HepG2 (cell line): Measurements from ENCODE around the gene FLAD1. TPM values are rescaled to one million over a fixed set of nuclear protein-coding genes. Genes with fewer than 3 reads are reported as not detected.

ENCODE experiments used
- RORA ChIP-seq: sonication (generic); formaldehyde crosslinking; IDR thresholded peaks from 2 replicates; pipeline ENCODE4 v1.5.0; 2020; ENCODE audit warnings: mild to moderate bottlenecking, missing genetic modification reagents, moderate library complexity
- SMC3 ChIP-seq: IDR thresholded peaks from 2 replicates; pipeline ENCODE4 v1.6.1; 2011; ENCODE audit warnings: low read length, improper control_type of control experiment
- ZNF292 ChIP-seq: sonication (generic); formaldehyde crosslinking; IDR thresholded peaks from 2 replicates; pipeline ENCODE4 v1.8.1; 2022; ENCODE audit warnings: mild to moderate bottlenecking, low read depth, missing genetic modification reagents, borderline replicate concordance
- ZNF317 ChIP-seq: sonication (generic); formaldehyde crosslinking; IDR thresholded peaks from 2 replicates; pipeline ENCODE4 v1.5.0; 2020; ENCODE audit warnings: mild to moderate bottlenecking, missing genetic modification reagents
- ZNF550 ChIP-seq: sonication (generic); formaldehyde crosslinking; IDR thresholded peaks from 2 replicates; pipeline ENCODE4 v1.4.0; 2020; ENCODE audit warnings: mild to moderate bottlenecking, missing genetic modification reagents, borderline replicate concordance
- ZNF879 ChIP-seq: sonication (generic); formaldehyde crosslinking; IDR thresholded peaks from 2 replicates; pipeline ENCODE4 v1.8.1; 2023; ENCODE audit warnings: missing genetic modification reagents
- ZNF883 ChIP-seq: sonication (generic); formaldehyde crosslinking; IDR thresholded peaks from 2 replicates; pipeline ENCODE4 v1.5.1; 2020; ENCODE audit warnings: mild to moderate bottlenecking, missing genetic modification reagents; ENCODE audit errors: not compliant biosample characterization
- polyA plus RNA-seq, 8 experiments: library from polyadenylated mRNA; depleted of rRNA in 3 of 8; stranded (reverse) in 7 of 8; unstranded in 1 of 8; fragments of >200 nt; fragmentation: Illumina TruSeq in 4 of 8; extraction: Trizol in 4 of 8; gene quantifications; 2 replicates each; pipeline versions ENCODE4 v1.2.1 to v1.2.3, GENCODE V29; 2011 to 2016; ENCODE audit warnings: low read depth in 4 of 8, missing spikeins in 1 of 8, mixed read lengths in 1 of 8; ENCODE audit not compliant: insufficient read depth in 1 of 8
- total RNA-seq, 5 experiments: library from RNA; depleted of rRNA; stranded (reverse); fragments of >200 nt; fragmentation: Illumina TruSeq; extraction: Trizol; gene quantifications; 2 replicates each; pipeline ENCODE4 v1.2.3, GENCODE V29; 2016; ENCODE audit warnings: low read depth in 1 of 5
- TF ChIP-seq, protein P1 (sequence below): sonication (generic); formaldehyde crosslinking; IDR thresholded peaks from 2 replicates; pipeline ENCODE4 v1.9.0; 2021; ENCODE audit warnings: missing genetic modification reagents, borderline replicate concordance
- TF ChIP-seq, protein P2 (sequence below): sonication (generic); formaldehyde crosslinking; IDR thresholded peaks from 2 replicates; pipeline ENCODE4 v1.4.0; 2020; ENCODE audit warnings: mild to moderate bottlenecking, missing genetic modification reagents
- TF ChIP-seq, protein P3 (sequence below): sonication (generic); formaldehyde crosslinking; IDR thresholded peaks from 2 replicates; pipeline ENCODE4 v1.8.0; 2022; ENCODE audit warnings: missing genetic modification reagents, mild to moderate bottlenecking, inconsistent platforms, borderline replicate concordance

The FLAD1 gene
- total and polyA plus RNA-seq, 2 of the 13 experiments (the other 11 are each of a cell fraction or from before 2014, with no cell fraction given): 25.9 to 32.8 TPM

DNA sequence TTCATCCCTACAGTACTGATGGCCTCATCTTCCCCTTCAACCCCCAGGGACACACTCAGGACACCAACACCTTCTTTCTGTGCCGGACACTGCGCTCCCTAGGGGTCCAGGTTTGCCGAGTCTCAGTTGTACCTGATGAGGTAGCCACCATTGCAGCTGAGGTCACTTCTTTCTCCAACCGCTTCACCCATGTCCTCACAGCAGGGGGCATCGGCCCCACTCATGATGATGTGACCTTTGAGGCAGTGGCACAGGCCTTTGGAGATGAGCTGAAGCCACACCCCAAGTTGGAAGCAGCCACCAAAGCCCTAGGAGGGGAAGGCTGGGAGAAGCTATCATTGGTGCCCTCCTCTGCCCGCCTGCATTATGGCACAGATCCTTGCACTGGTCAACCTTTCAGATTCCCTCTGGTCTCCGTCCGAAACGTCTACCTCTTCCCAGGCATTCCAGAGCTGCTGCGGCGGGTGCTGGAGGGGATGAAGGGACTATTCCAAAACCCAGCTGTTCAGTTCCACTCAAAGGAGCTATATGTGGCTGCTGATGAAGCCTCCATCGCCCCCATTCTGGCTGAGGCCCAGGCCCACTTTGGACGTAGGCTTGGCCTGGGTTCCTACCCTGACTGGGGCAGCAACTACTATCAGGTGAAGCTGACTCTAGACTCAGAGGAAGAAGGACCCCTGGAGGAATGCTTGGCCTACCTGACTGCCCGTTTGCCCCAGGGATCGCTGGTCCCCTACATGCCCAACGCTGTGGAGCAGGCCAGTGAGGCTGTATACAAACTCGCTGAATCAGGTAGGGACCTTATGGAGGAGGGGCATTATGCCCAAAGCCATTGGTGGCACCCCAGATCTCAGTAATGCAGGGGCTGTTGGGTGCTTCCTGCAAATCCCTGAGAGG, 5.2 kb downstream of the FLAD1 start (continued):
- TF ChIP-seq, protein P1, sequence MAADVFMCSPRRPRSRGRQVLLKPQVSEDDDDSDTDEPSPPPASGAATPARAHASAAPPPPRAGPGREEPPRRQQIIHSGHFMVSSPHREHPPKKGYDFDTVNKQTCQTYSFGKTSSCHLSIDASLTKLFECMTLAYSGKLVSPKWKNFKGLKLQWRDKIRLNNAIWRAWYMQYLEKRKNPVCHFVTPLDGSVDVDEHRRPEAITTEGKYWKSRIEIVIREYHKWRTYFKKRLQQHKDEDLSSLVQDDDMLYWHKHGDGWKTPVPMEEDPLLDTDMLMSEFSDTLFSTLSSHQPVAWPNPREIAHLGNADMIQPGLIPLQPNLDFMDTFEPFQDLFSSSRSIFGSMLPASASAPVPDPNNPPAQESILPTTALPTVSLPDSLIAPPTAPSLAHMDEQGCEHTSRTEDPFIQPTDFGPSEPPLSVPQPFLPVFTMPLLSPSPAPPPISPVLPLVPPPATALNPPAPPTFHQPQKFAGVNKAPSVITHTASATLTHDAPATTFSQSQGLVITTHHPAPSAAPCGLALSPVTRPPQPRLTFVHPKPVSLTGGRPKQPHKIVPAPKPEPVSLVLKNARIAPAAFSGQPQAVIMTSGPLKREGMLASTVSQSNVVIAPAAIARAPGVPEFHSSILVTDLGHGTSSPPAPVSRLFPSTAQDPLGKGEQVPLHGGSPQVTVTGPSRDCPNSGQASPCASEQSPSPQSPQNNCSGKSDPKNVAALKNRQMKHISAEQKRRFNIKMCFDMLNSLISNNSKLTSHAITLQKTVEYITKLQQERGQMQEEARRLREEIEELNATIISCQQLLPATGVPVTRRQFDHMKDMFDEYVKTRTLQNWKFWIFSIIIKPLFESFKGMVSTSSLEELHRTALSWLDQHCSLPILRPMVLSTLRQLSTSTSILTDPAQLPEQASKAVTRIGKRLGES (CRISPR knock-in tag): no peak
- TF ChIP-seq ZNF550 (CRISPR knock-in tag) (no peak), ZNF883 (CRISPR knock-in tag) (peak; percentile 7), ZNF292 (CRISPR knock-in tag) (no peak), SMC3 (peak; percentile 42; the same call in 1 of the 2 replicates), RORA (no peak), ZNF317 (CRISPR knock-in tag) (no peak), ZNF879 (CRISPR knock-in tag) (no peak)
- TF ChIP-seq, protein P2, sequence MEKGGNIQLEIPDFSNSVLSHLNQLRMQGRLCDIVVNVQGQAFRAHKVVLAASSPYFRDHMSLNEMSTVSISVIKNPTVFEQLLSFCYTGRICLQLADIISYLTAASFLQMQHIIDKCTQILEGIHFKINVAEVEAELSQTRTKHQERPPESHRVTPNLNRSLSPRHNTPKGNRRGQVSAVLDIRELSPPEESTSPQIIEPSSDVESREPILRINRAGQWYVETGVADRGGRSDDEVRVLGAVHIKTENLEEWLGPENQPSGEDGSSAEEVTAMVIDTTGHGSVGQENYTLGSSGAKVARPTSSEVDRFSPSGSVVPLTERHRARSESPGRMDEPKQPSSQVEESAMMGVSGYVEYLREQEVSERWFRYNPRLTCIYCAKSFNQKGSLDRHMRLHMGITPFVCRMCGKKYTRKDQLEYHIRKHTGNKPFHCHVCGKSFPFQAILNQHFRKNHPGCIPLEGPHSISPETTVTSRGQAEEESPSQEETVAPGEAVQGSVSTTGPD: no peak
- TF ChIP-seq, protein P3, sequence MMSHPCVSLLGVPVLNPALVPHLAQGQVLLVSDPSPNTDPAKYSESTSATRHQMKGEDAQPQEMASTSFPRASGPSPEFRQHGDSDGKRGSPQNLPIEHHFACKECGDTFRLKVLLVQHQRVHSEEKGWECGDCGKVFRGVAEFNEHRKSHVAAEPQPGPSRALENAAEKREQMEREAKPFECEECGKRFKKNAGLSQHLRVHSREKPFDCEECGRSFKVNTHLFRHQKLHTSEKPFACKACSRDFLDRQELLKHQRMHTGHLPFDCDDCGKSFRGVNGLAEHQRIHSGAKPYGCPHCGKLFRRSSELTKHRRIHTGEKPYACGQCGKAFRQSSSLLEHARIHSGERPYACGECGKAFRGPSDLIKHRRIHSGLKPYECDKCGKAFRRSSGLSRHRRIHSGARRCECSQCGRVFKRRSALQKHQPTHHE (CRISPR knock-in tag): no peak
